IPS DF 6.9 (cell line): ENCODE measurements around the gene GRID1.

Experiments
- DNase-seq: peaks from one replicate; pipeline ENCODE4 v3.0.0-alpha.2; 2013; ENCODE audit warnings: low read depth, low spot score
- H3K27ac ChIP-seq: one replicate; pipeline ENCODE4 v1.5.1; 2013; ENCODE audit warnings: low read length, control low read depth
- H3K27me3 ChIP-seq: 2 replicates; pipeline ENCODE4 v1.6.1; 2013; ENCODE audit warnings: mild to moderate bottlenecking, low read length; ENCODE audit not compliant: control insufficient read depth, insufficient read depth
- H3K36me3 ChIP-seq: 2 replicates; pipeline ENCODE4 v1.6.1; 2013; ENCODE audit warnings: low read length; ENCODE audit not compliant: control insufficient read depth, insufficient read depth
- H3K4me1 ChIP-seq: 2 replicates; pipeline ENCODE4 v1.6.1; 2013; ENCODE audit warnings: low read length; ENCODE audit not compliant: control insufficient read depth, insufficient read depth
- H3K4me3 ChIP-seq: 2 replicates; pipeline ENCODE4 v1.5.1; 2013; ENCODE audit warnings: mild to moderate bottlenecking, low read length
- H3K9me3 ChIP-seq: 2 replicates; pipeline ENCODE4 v1.6.1; 2013; ENCODE audit warnings: low read length, inconsistent platforms; ENCODE audit not compliant: control insufficient read depth, insufficient read depth
- WGBS: extraction: QIAGEN DNeasy Blood & Tissue Kit; methylation state at CpG from one replicate; pipeline ENCODE4 v1.1.7; 2013; ENCODE audit warnings: mixed read lengths, missing lambda C conversion rate; ENCODE audit not compliant: insufficient read length, insufficient coverage; 5-methylcytosine and 5-hydroxymethylcytosine counted together

Gene GRID1

DNA sequence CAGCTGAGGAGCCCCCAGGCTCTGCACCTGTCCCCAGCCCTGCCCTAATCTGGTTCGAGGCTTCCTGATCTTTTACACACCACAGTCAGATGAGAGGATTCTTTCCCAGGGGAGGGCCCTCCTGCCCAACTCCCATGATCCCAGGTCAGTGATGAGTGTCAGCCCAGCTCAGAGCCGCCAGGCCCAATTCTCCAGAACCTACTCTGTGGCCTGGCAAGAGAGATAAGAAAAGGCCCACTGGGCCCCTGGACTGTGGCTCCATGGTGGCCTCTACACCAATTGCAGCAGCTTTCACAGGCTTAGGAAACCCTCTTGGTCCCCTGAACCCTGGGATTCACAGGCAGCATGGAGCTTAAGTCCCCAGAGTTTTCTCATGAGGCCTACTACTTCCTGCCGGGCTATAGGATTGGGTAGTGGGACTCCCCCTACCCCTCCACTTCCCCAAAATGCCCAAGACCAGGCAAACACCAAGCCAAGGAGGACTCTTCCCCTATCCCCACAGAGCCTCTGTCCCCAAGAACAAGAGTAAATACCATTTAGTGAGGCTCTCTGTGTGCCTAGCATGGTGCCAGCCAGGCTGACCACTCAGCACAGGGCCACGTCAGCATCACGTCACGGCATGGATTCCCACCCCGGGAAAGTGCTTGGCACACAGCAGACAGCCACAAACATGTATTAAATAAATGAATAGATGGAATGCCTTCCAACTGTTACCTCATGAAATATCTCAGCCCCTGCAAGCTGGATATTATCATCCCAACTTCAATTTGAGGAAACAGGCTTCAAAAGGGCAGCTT, 100.0 kb downstream of the GRID1 start:
- Histone ChIP-seq H3K27ac (no peak overlapping the region), H3K9me3 (no peaks in the 10 kb centered on the region), H3K36me3 (no peaks in the 10 kb centered on the region), H3K4me1 (no peaks in the 10 kb centered on the region), H3K27me3 (no peaks in the 10 kb centered on the region), H3K4me3 (no peak overlapping the region)
- no CpG with 5 or more reads among the region's 7 CpGs for WGBS
- no peak for DNase-seq

DNA sequence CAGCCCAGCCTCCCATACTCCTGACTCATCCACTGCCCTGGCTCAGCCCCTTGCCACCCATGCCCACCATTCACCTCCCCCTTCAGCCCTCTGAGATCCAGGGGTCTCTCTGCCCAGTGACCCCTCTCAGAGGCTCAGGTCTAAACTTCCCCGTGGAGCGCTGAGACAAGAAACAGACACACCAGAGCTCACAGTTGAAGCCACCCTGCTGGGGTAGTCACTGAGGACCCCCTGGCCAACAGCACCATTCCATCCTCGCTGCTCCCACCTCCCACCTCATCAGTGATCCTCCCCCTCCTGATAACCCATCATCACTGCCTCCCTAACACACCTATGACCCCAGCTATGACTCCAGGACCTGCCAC, 100.7 kb downstream of the GRID1 start:
- Histone ChIP-seq H3K9me3 (no peaks in the 10 kb centered on the region), H3K27me3 (no peaks in the 10 kb centered on the region), H3K4me3 (no peak overlapping the region), H3K27ac (no peak overlapping the region), H3K36me3 (no peaks in the 10 kb centered on the region), H3K4me1 (no peaks in the 10 kb centered on the region)
- no peak for DNase-seq
- WGBS: no CpG with 5 or more reads among the region's 3 CpGs

DNA sequence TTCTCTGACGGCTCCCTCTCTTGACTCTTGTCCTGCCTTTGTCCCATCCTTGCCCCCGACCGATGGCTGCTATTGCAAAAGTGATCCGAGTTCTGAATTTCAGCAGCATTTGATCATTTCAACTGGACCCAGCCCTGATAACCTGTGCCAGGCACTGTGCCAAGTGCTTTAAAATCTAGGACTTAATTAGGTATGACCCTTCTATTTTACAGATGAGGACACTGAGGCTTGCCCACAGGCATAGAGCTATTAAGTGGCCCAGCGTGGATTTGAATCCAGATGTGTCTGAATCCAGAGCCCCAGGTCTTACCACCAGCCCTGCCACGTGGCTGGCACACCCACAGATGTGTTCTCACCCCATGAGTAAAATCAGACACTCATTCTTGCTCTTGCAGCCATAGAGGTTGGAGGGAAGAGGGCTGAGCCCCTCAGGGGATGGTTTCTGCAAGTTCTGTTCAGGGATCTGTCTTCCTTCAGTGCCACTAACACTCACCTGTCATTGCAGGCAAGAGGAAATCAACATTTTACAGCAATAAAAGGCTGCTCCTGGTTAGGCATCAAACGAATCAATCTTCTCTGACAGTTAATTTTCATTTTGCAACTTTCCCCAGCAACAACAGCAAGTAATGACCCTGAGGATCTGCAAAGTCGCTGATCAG, 101.2 kb downstream of the GRID1 start:
- DNase-seq: no peak
- no peaks in the 10 kb centered on the region for H3K27me3 ChIP-seq
- no peak overlapping the region for H3K27ac ChIP-seq
- no peaks in the 10 kb centered on the region for H3K9me3 ChIP-seq
- H3K4me3 ChIP-seq: no peak overlapping the region
- WGBS: no CpG with 5 or more reads among the region's 8 CpGs
- no peaks in the 10 kb centered on the region for H3K36me3 ChIP-seq
- H3K4me1 ChIP-seq: no peaks in the 10 kb centered on the region

DNA sequence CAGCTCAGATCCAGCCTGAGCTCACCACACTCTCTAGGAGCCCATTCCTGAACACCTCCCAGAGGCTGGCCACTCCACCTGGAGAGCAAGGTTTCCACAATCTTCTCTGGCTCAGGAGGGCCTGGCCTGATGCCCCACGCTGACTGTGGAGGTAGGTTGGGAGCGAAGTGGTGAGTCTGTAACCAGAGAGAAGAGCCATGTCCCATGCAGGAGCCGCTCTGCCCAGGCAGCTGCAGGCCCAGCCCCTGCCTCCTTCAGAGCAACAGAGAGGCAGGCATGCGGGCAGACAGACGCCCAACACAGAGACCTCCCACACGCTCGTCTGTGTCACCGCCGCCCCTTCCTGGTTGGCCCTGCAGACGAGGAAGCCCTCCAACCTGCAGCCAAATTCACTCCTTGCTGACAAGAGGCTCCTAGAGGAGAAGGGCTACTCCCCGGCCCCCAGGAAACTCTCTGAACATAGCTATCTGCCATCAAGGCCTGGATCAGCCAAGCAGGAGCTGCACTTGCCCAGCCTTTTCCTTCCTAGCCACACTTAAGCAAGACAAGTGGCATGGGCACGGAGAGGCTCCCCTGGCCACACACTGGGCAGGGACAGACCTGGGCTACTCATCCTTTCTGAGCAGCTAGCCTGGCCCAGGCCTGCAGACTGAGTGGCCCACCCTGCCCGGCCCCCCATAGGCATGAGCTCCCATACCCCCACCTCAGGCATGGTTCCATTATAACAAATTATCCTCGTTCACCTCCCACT, 101.9 kb downstream of the GRID1 start:
- Histone ChIP-seq H3K9me3 (no peaks in the 10 kb centered on the region), H3K36me3 (no peaks in the 10 kb centered on the region), H3K4me3 (no peak overlapping the region), H3K4me1 (no peaks in the 10 kb centered on the region), H3K27me3 (no peaks in the 10 kb centered on the region), H3K27ac (no peak overlapping the region)
- WGBS: no CpG with 5 or more reads among the region's 14 CpGs
- DNase-seq: no peak

DNA sequence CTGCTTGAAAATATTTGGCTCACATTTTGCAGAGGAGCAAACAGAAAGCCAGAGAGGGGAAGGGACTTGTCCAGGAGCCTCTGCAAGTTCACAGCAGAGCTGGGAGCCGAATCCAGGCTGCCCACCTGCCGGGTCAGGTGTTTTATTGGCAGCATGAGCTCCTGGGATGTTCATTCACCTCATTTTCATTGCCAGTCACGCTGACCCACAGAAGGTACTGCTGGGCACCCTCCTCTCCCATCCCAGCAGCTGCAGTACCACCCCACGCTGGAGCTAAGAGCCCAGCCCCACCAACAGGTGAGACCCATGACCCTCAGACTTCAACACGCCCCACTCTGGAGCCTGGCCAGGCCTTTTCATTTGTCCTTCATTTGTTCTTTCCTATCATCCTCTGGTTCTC, 102.7 kb downstream of the GRID1 start:
- H3K4me3 ChIP-seq: no peak overlapping the region
- no peak for DNase-seq
- no peaks in the 10 kb centered on the region for H3K4me1 ChIP-seq
- WGBS: no CpG with 5 or more reads among the region's 5 CpGs
- no peaks in the 10 kb centered on the region for H3K36me3 ChIP-seq
- H3K27ac ChIP-seq: no peak overlapping the region
- no peaks in the 10 kb centered on the region for H3K9me3 ChIP-seq
- H3K27me3 ChIP-seq: no peaks in the 10 kb centered on the region

DNA sequence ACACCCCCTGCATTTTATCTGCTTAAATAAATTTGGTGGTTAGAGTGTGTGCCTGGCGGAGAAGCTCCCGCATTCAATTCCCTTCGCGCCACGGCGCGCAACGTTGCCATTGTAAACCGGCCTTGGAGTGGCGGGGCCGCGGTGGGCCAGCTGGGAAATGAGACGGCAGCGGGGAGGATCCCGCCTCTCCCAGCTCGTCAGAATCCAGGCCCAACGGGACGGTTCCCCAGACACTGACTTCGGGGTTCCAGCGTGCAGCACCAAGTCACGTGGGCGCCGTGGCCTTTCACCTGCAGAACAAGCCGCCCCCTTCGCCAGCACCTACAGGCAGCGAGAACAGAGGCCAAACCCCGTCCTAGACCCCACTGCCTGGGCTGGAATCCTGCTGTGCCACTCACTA, 103.4 kb downstream of the GRID1 start:
- no peak for DNase-seq
- no peaks in the 10 kb centered on the region for H3K27me3 ChIP-seq
- no CpG with 5 or more reads among the region's 27 CpGs for WGBS
- H3K4me1 ChIP-seq: no peaks in the 10 kb centered on the region
- H3K36me3 ChIP-seq: no peaks in the 10 kb centered on the region
- H3K4me3 ChIP-seq: no peak overlapping the region
- no peaks in the 10 kb centered on the region for H3K9me3 ChIP-seq
- no peak overlapping the region for H3K27ac ChIP-seq

DNA sequence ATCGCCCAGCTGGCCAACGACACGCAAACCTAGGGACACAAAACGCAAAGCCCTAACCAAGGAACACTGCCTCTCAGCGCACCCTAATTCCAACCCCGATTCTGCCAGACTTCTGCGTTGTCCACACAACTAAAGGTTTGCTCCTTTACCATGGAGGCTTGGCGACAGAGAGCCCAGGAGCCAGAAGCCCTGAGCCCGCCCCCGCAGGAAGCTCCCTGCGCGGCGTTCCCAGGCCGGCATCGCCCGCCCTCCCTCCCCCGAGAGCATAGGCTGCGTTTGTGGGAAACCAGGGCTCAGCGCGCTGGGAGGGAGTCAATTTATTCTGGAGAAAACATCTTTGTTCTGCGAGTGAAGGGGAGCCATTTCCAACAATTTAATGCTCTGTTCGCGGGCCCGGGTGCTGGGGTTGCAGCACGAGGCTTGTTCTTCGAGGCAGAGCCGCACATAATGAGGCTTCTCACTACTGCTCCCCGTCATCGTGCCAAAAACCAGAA, 103.9 kb downstream of the GRID1 start:
- Histone ChIP-seq H3K9me3 (no peaks in the 10 kb centered on the region), H3K27ac (no peak overlapping the region), H3K36me3 (no peaks in the 10 kb centered on the region), H3K4me1 (no peaks in the 10 kb centered on the region), H3K4me3 (no peak overlapping the region), H3K27me3 (no peaks in the 10 kb centered on the region)
- no peak for DNase-seq
- no CpG with 5 or more reads among the region's 29 CpGs for WGBS

DNA sequence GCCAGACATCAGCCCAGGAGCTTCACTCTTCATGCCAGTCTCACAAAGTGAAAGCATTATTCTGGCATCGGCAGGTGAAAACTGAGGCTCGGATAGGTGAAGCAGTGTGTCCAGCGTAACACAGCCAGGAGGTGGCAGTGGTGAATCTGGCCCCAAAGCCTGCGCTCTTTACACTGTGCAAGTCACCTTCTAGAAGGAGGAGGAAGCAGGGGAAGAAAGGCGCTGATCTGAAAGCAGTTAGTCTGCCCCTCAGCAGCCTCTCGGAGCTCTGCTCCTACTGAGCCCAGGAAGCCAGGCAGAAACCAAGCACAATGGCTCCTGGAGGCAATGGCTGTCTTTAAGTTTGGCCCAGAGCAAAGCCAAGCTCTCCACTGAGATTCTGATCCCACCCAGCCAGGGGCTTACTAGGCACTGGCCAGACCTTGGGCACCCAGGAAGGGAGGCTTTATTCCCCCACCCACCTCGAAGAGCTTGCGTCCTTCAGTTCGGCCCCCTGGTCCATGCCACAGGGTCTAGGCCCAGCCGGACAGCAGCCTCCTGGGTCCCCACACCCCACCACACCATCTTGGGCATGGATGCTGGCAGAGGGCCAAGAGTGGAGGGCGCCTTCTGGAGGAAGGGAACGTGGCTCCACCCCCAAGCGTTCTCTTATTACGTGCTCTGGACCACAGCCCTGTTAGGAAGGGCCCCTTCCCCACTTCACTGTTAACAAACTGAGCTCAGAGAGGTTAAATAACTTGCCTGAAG, 104.5 kb downstream of the GRID1 start:
- no peaks in the 10 kb centered on the region for H3K4me1 ChIP-seq
- no peaks in the 10 kb centered on the region for H3K36me3 ChIP-seq
- no peaks in the 10 kb centered on the region for H3K9me3 ChIP-seq
- no peaks in the 10 kb centered on the region for H3K27me3 ChIP-seq
- no CpG with 5 or more reads among the region's 14 CpGs for WGBS
- no peak overlapping the region for H3K4me3 ChIP-seq
- H3K27ac ChIP-seq: no peak overlapping the region
- DNase-seq: peak; percentile 48

DNA sequence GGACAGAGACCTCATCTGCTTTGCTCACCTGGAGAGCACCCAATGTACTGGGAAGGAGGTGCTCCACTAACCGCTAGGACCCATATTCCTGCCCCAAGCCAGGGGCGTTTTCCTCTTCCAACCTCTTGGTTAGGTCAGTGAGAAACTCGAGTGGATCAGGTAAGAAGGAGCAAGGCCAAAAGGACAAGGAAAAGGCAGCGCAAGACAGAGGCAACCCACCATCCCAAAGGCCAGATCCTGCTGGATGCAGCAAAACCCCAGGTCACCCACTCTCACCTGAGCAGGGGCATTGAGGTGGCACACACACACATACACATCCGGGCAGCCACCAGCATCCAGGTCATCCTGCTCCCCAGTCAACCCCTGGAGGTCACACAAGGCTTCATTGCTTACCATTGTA, 105.1 kb downstream of the GRID1 start:
- no CpG with 5 or more reads among the region's 5 CpGs for WGBS
- Histone ChIP-seq H3K4me3 (no peak overlapping the region), H3K9me3 (no peaks in the 10 kb centered on the region)

DNA sequence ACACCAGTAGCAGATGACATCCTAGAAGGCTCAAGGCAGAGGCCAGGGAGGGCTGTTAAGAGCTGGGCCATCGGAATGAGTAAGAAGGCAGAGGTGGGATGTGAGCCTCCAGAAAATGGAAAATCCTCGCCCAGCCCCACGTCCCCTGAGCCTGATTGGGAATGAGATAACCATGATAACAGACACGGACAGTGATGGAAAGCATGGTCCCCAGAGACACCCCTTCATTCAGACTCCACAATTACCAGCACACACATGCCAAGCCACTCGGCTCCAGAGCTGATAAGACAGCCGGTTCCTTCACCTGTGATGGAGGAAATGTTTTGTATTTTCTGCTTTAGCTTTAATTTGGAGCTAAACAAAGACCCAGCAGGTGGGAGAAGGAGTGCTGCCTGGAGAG, 106.0 kb downstream of the GRID1 start:
- H3K27me3 ChIP-seq: no peaks in the 10 kb centered on the region
- H3K9me3 ChIP-seq: no peaks in the 10 kb centered on the region
- H3K27ac ChIP-seq: no peak overlapping the region
- no peaks in the 10 kb centered on the region for H3K4me1 ChIP-seq
- WGBS: no CpG with 5 or more reads among the region's 6 CpGs
- H3K36me3 ChIP-seq: no peaks in the 10 kb centered on the region
- no peak overlapping the region for H3K4me3 ChIP-seq
- DNase-seq: no peak

More for the DNA sequence above, 105.1 kb downstream of the GRID1 start:
- Histone ChIP-seq H3K27ac (no peak overlapping the region), H3K4me1 (no peaks in the 10 kb centered on the region), H3K27me3 (no peaks in the 10 kb centered on the region), H3K36me3 (no peaks in the 10 kb centered on the region)
- DNase-seq: no peak
